ENCODE measurements around the gene TMEM14C.
"Not testable (repeated sequence)": the region's sequence is repeated elsewhere in the genome, so short reads cannot be mapped to it uniquely, and the experiment has no call there.

TMEM14C gene

DNA sequence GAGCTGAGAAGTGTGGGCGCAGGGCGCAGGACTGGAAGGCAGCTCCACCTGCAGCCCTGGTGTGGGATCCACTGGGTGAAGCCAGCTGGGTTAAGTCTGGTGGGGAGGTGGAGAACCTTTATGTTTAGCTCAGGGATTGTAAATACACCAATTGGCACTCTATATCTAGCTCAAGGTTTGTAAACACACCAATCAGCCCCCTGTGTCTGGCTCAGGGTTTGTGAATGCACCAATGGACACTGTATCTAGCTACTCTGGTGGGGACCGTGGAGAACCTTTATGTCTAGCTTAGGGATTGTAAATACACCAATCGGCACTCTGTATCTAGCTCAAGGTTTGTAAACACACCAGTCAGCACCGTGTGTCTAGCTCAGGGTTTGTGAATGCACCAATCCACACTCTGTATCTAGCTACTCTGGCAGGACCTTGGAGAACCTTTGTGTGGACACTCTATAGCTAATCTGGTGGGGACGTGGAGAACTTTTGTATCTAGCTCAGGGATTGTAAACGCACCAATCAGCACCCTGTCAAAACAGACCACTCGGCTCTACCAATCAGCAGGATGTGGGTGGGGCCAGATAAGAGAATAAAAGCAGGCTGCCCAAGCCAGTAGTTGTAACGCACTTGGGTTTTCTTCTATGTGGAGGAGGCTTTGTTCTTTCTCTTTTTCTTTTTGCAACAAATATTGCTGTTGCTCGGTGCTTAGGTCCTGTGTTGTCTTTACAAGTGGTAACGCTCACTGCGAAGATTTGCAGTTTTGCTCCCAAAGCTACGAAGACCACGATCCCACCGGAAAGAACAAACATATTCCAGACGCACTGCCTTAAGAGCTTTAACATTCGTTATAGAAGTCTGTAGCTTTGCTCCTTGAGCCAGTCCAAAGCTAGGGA, 1.7 kb upstream of the TMEM14C start:
- in situ Hi-C loops (cut with MboI; ENCODE audit: low sequenced_read_pairs), result not testable (repeated sequence)

DNA sequence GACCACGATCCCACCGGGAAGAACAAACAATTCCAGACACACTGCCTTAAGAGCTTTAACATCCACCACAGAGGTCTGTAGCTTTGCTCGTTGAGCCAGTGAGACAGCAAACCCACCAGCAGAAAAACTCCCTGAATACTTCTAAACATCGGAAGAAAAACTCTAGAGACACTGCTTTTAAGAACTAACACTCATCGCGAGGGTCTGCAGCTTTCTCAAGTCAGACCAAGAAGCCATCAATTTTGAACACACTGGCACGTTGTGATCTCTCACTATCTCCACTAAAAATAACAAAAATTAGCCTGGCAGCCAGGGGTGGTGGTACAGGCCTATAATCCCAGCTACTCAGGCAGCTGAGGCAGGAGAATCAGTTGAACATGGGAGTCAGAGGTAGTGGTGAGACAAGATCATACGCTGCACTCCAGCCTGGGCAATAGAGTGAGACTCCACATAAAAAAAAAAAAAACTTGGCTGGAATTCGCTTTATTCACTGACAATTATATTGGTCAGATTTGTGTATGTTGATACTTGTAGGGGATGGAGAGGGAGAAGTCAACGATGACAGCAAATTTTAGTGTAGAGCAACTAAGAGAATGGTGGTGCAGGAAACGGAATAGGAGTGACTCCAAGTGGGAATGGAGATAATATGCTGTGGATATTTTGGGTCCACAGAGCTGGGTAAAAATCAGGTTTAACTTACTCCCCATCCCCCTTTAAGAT, 860 bp upstream of the TMEM14C start:
- in situ Hi-C loops (cut with MboI; ENCODE audit: low sequenced_read_pairs), result no loop called here

DNA sequence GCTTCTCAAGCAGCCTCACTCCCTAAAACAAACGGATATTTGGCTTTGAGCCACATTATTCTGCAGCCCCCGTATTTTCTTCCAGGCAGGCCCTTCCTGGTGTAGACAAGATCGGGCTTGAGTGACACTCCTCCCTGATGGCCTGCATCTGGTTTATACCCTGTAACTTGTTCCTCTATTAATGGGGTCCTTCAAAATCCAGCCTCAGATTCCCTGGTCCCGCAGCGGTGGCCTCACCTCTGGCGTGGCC, 375 bp upstream of the TMEM14C start:
- in situ Hi-C loops (cut with MboI; ENCODE audit: low sequenced_read_pairs), result no loop called here

DNA sequence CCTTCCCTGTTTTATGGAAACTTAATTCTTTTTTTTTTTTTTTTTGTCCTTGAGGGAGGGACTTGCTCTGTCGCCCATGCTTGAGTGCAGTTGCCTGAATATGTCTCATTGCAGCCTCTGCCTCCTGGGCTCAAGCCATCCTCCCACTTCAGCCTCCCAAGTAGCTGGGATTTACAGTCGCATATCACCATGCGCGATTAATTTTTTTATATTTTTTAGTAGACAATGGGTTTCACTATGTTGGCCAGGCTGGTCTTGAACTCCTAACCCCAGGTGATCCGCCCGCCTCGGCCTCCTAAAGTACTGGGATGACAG, 654 bp downstream of the TMEM14C start:
- in situ Hi-C loops (cut with MboI; ENCODE audit: low sequenced_read_pairs), result no loop called here

- in situ Hi-C loops (cut with MboI; ENCODE audit: low sequenced_read_pairs), result no loop called here
These were observed 2.2 kb downstream of the TMEM14C start for GRCh38 chr6:10725044-10725443.

- in situ Hi-C loops (cut with MboI; ENCODE audit: low sequenced_read_pairs), result no loop called here
These were observed 2.8 kb downstream of the TMEM14C start for GRCh38 chr6:10725716-10726115.

DNA sequence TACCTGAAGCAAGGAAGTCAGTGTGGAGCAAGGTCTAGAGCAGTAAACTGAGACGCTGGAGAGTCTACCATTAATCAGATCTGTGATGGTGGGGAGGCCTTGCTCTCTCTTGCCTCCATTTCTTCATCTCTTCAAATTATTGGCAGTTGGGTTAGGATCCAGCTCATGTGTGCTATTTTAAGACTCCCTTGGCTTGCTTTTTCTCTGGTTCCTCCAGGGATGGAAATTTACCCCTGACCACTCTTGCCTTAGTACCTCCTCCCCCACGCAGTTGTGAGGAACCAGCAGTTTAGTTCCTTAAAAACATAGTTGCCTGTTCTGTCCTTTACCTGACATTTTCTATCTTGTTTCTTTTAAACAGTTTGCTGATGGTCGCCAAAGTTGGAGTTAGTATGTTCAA, 7.4 kb downstream of the TMEM14C start:
- in situ Hi-C loops (cut with MboI; ENCODE audit: low sequenced_read_pairs), result no loop called here

GRCh38 chr6:10733151-10733715, 10.4 kb downstream of the TMEM14C start:
- in situ Hi-C loops (cut with MboI; ENCODE audit: low sequenced_read_pairs), result no loop called here

DNA sequence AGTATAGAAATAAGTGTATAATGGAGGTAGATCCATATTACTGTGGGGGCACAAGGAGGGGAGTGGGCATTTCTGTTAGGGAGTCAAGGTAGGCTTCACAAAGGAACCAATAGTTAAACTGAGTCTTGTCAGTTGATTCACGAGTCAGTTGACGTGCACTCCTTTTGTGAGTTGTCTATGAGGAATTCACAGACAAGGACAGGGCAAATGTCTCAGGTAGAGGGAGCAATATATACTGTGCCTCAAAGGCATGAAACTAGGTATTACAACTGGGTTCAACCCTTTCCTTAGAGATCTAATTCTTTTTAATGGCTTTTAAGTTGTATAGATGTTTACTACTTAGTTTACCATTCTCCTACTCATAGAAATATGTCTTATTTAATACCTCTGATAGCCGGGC, 11.0 kb downstream of the TMEM14C start:
- in situ Hi-C loops (cut with MboI; ENCODE audit: low sequenced_read_pairs), result no loop called here

DNA sequence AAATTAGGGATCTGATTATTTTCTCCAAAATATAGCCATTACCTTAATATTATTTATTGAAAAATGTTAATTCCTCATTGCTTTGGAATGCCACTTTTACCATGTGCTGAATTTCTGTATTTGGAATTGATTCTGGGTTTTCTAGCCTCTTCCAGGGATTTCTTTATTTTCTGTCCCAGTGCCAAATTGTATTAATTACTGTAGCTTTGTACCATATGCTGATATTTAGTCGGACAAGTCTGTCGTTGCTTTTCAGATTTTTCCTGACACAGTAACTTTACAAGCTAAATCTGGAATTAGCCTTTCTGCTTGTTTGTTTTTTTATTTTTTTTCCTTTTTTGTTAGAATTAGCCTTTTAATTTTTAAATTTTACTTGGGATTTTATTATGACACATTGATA, 13.9 kb downstream of the TMEM14C start:
- in situ Hi-C loops (cut with MboI; ENCODE audit: low sequenced_read_pairs), result no loop called here

- in situ Hi-C loops (cut with MboI; ENCODE audit: low sequenced_read_pairs), result no loop called here
These were observed 17.2 kb downstream of the TMEM14C start for GRCh38 chr6:10740061-10740460.

GRCh38 chr6:10741643-10742042, 18.8 kb downstream of the TMEM14C start:
- in situ Hi-C loops (cut with MboI; ENCODE audit: low sequenced_read_pairs), result not testable (repeated sequence)

GRCh38 chr6:10742251-10742650, 19.4 kb downstream of the TMEM14C start:
- in situ Hi-C loops (cut with MboI; ENCODE audit: low sequenced_read_pairs), result no loop called here

DNA sequence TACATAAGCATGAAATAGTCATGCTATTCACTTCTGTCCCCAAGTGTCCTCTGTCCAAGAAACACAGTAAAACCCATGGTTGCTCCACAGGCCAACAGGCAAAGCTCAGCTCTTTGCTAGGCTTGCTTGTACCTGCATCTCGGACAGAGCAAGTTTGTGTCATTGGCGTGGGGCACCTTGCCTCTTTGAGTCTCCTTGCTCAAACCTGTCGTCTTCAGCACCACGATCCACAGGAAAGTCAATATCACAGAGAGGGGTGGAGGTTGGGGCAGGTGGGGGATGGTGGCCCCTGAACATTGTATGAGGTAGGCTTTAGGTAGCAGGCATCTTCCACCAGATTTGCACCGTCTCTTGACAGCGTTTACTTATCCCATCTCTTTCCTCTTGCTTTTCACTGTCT, 20.6 kb downstream of the TMEM14C start:
- in situ Hi-C loops (cut with MboI; ENCODE audit: low sequenced_read_pairs), result no loop called here

DNA sequence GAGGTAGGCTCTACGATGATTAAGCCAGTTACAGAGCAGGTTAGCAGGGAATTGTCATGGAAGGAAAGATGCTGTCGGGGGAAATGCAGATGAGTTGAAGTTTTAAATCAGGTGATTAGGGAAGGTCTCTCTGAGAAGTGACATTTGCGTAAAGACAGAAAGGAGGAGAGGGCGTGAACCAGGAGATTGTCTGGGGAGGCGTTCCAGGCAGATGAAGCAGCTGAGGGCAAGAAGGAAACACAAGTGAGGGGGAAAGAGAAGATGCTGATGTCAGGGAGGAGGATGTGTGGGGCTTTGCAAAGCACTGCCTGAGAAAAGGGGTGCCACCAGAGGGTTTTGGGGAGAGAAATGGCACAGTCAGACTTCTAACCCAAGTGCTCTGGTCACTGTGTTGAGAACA, 22.2 kb downstream of the TMEM14C start:
- in situ Hi-C loops (cut with MboI; ENCODE audit: low sequenced_read_pairs), result no loop called here

DNA sequence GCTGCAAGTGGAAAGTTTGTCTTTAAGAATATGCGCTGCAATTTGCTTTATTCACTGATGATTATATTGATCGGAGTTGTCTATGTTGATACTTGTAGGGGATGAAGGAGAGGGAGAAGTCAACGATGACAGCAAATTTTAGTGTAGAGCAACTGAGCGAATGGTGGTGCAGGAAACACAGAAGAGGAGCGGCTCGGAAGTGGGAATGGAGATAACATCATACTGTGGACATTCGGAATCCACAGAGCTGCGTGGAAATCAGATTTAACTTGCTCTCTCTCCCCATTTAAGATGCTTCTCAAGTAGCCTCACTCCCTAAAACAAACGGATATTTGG, 24.0 kb downstream of the TMEM14C start:
- in situ Hi-C loops (cut with MboI; ENCODE audit: low sequenced_read_pairs), result no loop called here

DNA sequence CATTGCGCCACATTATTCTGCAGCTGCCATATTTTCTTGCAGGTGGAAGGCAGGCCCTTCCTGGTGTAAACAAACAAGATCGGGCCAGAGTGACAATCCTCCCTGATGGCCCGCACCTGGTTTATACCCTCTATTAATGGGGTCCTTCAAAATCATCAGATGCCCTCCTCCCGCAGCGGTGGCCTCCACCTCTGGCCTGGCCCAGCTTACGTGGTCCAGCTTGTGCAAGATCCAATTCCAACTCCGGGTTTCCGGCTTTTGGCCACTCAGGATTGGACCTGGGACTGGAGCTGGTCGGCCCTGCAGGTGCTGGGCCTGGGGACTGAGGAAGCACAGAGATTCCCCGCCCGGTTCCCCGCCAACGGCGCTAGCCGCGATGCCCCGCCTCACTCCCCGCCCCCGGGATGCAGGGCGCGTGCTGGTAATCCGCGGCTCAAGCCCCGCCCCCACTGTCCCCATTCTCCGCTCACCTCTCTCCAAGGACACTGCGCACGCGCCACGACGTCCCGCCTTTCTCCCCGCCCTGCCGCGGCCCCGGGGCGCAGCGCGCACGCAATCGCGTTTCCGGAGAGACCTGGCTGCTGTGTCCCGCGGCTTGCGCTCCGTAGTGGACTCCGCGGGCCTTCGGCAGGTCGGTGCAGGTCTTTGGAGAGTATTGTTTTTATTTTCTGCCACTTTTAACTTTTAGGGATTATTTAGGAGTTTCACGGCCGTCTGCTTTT, 24.5 kb downstream of the TMEM14C start, which contains the start of gene TMEM14B:
Gene TMEM14B (plus strand): TSS at position 555 of the 722 bp plus-strand sequence. CDS start 1,441 bp downstream, outside the sequence.
- in situ Hi-C loops (cut with MboI; ENCODE audit: low sequenced_read_pairs), result no loop called here

GRCh38 chr6:10749734-10750133, 26.9 kb downstream of the TMEM14C start:
- in situ Hi-C loops (cut with MboI; ENCODE audit: low sequenced_read_pairs), result no loop called here

DNA sequence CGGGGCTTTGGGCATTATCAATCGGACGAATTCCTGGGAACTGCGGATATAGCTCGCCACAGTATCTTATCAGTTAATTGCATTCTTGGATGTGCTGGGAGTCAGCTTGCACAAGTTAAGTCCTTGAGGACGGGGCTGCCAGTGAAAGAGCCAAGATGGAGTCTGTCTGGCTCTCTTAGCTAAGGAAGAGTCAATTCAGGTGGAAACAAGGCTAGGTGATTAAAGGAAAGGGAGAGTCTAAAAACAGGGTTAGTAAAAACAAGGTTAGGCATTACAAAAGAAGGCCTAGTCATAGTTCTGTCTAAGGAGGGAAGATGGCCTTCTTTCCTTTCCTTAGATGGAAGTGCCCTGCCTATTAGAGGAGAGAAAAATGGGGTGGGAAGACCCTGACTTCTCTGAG, 27.7 kb downstream of the TMEM14C start:
- in situ Hi-C loops (cut with MboI; ENCODE audit: low sequenced_read_pairs), result not testable (repeated sequence)

- in situ Hi-C loops (cut with MboI; ENCODE audit: low sequenced_read_pairs), result not testable (repeated sequence)
These were observed 28.9 kb downstream of the TMEM14C start for GRCh38 chr6:10751757-10752156.

DNA sequence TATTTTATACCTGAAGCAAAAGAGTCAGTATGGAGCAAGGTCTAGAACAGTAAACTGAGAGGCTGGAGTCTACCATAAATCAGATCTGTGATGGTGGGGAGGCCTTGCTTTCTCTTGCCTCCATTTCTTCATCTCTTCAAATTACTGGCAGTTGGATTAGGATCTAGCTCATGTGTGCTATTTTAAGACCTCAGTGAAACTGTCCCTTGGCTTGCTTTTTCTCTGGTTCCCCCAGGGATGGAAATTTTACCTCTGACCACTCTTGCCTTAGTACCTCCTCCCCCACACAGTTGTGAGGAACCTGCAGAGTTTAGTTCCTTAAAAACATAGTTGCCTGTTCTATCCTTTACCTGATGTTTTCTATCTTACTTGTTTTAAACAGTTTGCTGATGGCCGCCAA, 33.2 kb downstream of the TMEM14C start:
- in situ Hi-C loops (cut with MboI; ENCODE audit: low sequenced_read_pairs), result no loop called here

Data from hTERT RPE-1 (cell line).